HG03159 (cell line): Measurements from ENCODE around the gene WIPF2.
"Not testable (repeated sequence)": the region's sequence is repeated elsewhere in the genome, so short reads cannot be mapped to it uniquely, and the experiment has no call there.

Source experiments
- ATAC-seq: cut with Tn5 transposase; IDR thresholded peaks from one replicate; pipeline ENCODE4 v1.9.1; 2021; ENCODE audit warnings: mild to moderate bottlenecking, moderate library complexity; ENCODE audit not compliant: unreplicated experiment

Gene WIPF2

GRCh38 chr17:40191237-40192208, 27.6 kb upstream of the WIPF2 start:
- ATAC-seq = peak; percentile 79

- no peak for ATAC-seq
Observed at GRCh38 chr17:40192961-40193360, 26.1 kb upstream of the WIPF2 start.

GRCh38 chr17:40194821-40195220, 24.3 kb upstream of the WIPF2 start:
- ATAC-seq = no peak

DNA sequence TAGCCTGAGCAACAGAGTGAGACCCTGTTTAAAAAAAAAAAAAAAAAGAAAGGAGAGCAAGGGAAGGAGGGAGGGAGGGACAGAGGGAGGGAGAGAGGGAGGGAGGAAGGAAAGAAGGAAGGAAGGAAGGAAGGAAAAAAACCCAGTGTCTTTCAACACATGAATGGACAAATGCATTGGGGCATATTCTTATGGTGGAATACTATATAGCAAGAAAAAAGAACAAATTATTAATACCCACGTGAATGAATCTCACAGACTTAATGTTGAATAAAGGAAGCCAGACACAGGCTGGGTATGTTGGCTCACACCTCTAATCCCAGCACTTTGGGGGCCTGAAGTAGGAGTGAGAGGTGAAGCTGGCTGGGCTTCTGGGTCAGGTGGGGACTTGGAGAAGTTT, 21.6 kb upstream of the WIPF2 start:
- ATAC-seq = no peak

DNA sequence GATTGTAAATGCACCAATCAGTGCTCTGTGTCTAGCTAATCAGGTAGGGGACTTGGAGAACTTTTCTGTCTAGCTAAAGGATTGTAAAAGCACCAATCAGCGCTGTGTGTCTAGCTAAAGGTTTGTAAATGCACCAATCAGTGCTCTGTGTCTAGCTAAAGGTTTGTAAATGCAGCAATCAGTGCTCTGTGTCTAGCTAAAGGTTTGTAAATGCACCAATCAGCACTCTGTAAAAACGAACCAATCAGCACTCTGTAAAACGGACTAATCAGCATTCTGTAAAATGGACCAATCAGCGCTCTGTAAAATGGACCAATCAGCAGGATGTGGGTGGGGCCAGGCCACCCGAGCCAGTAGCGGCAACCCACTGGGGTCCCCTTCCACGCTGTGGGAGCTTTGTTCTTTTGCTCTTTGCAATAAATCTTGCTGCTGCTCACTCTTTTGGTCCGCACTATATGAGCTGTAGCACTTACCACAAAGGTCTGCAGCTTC, 21.1 kb upstream of the WIPF2 start:
- ATAC-seq = not testable (repeated sequence)

DNA sequence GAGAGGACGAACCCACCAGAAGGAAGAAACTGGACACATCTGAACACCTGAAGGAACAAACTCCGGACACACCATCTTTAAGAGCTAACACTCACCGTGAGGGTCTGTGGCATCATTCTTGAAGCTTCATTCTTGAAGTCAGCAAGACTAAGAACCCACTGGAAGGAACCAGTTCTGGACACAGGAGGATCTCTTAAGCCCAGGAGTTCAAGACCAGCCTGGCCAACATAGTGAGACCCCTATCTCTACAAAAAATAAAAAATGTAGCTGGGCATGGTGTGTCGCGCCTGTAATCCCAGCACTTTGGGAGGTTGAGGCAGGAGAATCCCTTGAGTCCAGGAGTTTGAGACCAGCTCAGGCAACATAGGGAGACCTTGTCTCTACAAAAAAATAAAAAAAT, 20.5 kb upstream of the WIPF2 start:
- ATAC-seq = no peak

GRCh38 chr17:40203131-40203530, 16.0 kb upstream of the WIPF2 start:
- no peak for ATAC-seq

- ATAC-seq = not testable (repeated sequence)
Observed at GRCh38 chr17:40206193-40206592, 12.9 kb upstream of the WIPF2 start.

- ATAC-seq = no peak
Observed at GRCh38 chr17:40209404-40210093, 9.6 kb upstream of the WIPF2 start.

DNA sequence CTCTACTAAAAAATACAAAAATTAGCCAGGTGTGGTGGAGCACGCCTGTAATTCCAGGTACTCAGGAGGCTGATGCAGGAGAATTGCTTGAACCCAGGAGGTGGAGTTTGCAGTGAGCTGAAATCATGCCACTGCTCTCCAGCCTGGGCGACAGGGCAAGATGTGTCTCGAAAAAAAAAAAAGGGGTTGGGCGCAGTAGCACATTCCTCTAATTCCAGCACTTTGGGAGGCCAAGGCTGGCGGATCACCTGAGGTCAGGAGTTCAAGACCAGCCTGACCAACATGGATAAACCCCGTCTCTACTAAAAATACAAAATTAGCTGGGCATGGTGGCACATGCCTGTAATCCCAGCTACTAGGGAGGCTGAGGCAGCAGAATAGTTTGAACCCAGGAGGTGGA, 5.2 kb upstream of the WIPF2 start:
- not testable (repeated sequence) for ATAC-seq

GRCh38 chr17:40218006-40218739, 931 bp upstream of the WIPF2 start:
- no peak for ATAC-seq

- ATAC-seq = no peak
Observed at GRCh38 chr17:40219594-40220338, 662 bp downstream of the WIPF2 start.

DNA sequence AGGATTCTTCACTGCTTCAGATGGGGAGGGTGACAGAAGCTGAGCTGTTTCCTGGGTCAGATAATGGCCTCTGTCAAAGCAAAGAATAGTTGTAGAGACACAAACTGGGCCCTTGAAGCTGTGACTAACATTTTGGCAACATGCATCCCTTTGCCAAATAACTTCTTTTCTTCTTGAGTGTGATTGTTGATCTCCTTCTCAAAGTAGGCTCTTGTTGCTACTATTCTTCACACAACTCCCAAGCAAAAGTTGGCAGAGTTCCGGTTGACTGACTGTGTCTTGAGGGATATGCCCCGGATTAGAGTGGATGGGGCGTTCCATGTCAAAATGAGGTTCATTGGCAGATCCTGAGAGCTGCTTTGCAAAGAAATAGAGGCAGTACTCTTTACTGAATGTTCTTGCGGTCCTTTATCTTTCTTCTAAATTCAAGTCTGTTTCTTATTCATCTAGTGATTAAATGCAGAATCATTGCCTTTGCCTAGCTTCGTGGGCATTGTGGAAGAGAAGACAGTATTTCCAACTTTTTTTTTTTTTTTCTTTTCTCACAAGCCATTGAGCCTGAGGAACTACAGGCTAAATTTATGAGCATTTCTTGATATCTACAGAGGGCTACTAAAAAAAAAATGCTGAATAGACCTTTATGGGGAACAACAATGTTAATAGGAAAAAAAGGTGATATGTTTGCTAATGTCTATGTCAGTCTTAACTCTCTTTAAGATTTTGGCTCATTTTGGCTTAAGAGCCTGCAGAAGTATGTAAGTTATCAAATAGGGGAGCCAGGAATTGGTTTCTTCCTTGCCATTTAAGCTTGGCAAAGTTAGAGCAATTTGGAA, 5.8 kb downstream of the WIPF2 start:
- no peak for ATAC-seq

GRCh38 chr17:40229146-40229545, 10.0 kb downstream of the WIPF2 start:
- not testable (repeated sequence) for ATAC-seq

- no peak for ATAC-seq
Observed at GRCh38 chr17:40230670-40231069, 11.6 kb downstream of the WIPF2 start.

GRCh38 chr17:40231928-40232327, 12.8 kb downstream of the WIPF2 start:
- not testable (repeated sequence) for ATAC-seq

- no peak for ATAC-seq
Observed at GRCh38 chr17:40241252-40241834, 22.2 kb downstream of the WIPF2 start.

GRCh38 chr17:40242774-40243173, 23.7 kb downstream of the WIPF2 start:
- no peak for ATAC-seq

DNA sequence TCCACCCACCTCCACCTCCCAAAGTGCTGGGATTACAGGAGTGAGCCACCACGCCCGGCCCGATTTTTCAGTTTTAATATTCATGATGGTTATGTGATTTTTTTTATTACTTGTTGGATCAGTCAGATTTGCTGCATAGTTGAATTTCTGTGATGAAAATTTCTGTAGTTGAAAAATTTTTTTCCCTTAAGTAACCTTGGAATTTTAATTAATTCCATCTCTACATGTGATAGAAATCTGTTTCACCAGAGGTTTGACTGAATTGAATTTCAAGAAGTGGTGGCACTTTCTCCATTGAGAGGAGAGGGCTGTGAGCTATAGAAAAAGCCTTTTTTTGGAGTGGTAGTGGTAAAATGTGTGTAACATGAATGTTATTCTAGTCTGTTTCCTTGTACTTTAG, 24.7 kb downstream of the WIPF2 start:
- no peak for ATAC-seq
